D721Med (cell line): Measurements from ENCODE around the gene GSS.

Experiments used
- DNase-seq: peaks from one replicate; pipeline ENCODE4 v3.0.0; 2011; ENCODE audit warnings: low spot score; ENCODE audit not compliant: insufficient read length
- FAIRE-seq: peaks from 2 replicates; lab custom pipeline; 2011; peaks lifted over from hg19 to GRCh38; lab: Jason Lieb, UNC
- TF ChIP-seq, protein P1 (sequence below): IDR thresholded peaks from 2 replicates; pipeline ENCODE4 v1.5.1; 2012; ENCODE audit warnings: mild to moderate bottlenecking, control low read depth; ENCODE audit not compliant: insufficient read depth; ENCODE audit errors: missing control alignments

GSS gene

DNA sequence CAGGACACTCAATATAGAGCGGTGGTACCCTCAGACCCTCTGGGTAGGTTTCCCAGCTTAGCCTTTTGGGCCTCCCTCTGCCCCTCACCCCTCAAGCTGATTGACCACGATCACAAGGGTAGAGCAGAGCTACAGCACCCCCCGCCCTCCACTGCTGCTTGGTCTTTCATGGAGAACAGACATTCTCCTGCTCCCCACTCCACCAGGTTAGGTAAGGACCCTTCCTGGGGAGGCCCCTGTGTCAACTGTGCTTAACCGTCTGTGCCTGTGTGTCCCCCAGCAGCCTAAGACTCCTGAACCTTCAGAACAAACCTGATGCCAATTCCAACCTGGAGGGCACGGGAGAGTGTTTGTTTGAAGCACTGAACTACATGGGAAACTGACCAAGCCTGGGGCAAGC is 11.8 kb upstream of the GSS start:
- FAIRE-seq: no peak
- no peak for DNase-seq
- TF ChIP-seq, protein P1, sequence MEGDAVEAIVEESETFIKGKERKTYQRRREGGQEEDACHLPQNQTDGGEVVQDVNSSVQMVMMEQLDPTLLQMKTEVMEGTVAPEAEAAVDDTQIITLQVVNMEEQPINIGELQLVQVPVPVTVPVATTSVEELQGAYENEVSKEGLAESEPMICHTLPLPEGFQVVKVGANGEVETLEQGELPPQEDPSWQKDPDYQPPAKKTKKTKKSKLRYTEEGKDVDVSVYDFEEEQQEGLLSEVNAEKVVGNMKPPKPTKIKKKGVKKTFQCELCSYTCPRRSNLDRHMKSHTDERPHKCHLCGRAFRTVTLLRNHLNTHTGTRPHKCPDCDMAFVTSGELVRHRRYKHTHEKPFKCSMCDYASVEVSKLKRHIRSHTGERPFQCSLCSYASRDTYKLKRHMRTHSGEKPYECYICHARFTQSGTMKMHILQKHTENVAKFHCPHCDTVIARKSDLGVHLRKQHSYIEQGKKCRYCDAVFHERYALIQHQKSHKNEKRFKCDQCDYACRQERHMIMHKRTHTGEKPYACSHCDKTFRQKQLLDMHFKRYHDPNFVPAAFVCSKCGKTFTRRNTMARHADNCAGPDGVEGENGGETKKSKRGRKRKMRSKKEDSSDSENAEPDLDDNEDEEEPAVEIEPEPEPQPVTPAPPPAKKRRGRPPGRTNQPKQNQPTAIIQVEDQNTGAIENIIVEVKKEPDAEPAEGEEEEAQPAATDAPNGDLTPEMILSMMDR: no peak

DNA sequence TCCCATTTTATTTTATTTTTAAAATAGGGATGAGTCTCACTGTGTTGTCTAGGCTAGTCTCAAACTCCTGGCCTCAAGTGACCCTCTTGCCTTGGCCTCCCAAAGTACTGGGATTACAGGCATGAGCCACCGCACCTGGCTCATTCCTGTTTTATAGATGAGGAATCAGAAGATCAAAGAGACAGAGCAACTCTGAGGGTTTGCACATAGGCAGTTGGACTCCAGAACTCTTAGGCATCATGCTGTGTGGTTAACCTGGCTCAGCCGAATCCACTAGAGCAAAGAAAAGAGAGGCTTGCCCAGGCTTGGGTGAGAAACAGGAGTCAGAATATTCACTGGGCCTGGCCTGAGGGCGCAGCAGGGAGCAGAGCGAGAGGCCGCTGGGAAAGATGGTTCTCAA is 9.4 kb upstream of the GSS start:
- no peak for FAIRE-seq
- TF ChIP-seq, protein P1: no peak
- no peak for DNase-seq

DNA sequence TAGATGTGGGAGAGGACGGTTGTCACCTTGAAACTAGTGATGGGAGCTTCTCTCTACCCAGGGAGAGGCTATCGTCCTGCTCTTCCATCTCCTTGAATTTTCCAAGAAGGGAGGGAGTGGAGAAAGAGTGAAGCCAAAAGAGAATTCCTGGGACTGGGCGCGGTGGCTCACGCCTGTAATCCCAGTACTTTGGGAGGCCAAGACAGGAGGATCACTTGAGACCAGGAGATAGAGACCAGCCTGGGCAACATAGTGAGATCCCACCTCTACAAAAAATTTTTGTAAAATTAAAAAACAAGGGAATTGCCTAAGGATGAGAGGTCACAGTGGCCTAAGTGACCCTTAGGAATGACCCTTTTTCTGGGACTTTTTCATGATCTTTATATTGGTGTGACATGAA is 8.9 kb upstream of the GSS start:
- TF ChIP-seq, protein P1: no peak
- no peak for DNase-seq
- no peak for FAIRE-seq

DNA sequence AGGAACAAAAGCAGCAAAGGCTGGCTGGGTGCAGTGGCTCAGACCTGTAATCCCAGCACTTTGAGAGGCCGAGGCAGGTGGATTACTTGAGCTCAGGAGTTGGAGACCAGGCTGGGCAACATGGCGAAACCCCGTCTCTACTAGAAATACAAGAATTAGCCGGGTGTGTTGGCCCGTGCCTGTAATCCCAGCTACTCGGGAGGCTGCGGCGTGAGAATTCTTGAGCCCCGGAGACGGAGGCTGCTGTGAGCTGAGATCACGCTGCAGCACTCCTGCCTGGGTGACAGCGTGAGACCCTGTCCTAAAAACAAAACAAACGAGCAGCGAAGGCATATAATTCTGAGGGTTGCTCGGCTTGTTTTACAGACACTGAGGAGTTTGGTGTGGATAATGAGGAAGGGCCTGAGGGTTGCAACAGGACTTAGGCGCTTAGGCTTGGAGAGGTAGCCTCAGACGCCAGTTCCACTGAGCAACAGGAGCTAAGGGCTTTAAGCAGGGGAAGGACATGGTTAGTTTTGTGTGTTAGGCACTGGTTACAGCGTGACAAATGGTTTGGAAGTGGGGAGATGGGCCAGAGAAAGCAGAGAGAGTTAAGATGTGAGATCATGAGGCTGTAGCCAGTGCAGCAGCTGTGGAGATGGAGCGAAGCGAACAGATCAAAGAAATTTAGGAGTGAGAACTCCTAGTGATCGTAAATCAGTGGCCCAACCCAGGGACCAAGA is 1.3 kb upstream of the GSS start:
- TF ChIP-seq, protein P1: no peak
- DNase-seq (no peak), FAIRE-seq (no peak)

DNA sequence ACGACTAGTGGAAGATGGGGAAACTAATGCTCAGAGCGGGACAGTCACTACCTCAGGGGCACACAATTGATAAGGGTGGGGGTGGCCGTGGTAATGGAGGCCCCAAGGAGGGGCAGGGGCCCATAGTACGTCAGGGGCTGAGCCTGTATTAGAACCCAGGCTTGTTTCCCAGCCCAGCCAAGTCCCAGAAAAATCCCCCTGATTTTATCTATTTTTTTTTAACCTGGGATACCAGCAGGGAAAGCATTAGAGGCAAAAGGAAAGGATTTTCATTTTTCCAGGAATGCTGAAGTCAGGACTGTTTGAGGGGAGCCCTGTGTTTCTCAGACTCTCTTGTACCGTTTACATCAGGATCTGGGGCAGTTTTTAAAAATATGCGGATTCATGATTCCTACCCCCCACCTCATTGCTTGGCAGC is 444 bp upstream of the GSS start:
- DNase-seq: no peak
- FAIRE-seq: no peak
- TF ChIP-seq, protein P1: no peak

DNA sequence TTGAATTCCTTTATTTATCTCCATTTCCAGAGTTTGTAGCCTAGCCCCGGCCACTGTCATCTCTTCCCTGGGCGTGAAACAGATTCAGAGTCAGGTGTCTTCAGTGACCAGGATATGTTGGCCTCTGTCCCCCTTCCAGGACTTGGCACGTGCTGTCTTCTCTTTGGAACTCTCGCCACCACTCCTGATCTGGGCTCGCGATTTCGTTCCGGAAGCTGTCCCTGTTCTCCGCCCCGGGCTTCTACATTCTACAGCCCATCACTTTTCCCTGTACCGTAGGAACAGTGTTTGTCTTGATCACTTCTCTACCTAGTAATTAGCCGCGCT is 739 bp downstream of the GSS start:
- TF ChIP-seq, protein P1: no peak
- DNase-seq (no peak), FAIRE-seq (no peak)

DNA sequence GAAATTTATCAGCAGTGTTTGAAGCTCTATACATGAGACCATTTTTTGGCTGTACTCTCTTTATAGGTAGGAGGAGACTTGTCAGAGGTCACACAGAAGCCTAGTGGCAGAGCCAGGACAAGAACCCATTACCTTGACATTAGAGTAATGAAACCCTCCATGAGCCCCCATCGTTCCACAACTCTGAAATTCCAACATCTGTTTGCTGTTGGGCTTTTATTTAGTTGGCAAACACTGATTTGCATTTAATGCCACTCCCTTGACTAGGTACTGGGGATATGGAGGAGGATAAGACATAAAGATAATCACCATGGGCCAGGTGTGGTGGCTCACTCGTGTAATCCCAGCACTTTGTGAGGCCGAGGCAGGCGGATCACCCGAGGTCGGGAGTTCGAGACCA is 1.6 kb downstream of the GSS start:
- TF ChIP-seq, protein P1: no peak
- DNase-seq: no peak
- no peak for FAIRE-seq
